HepG2 (cell line): Measurements from ENCODE around the gene TNRC18. TPM values are rescaled to one million over a fixed set of nuclear protein-coding genes. Genes with fewer than 3 reads are reported as not detected.

Source experiments
- AKAP8 ChIP-seq: sonication (generic); formaldehyde crosslinking; IDR thresholded peaks from 2 replicates; pipeline ENCODE4 v1.5.1; 2020; ENCODE audit warnings: mild to moderate bottlenecking, missing genetic modification reagents
- CBX2 ChIP-seq, 2 experiments: fragments of 200-600 bp in 1 of 2; sonication (generic); formaldehyde crosslinking in 1 of 2; IDR thresholded peaks; 2 replicates each; pipeline versions ENCODE4 v1.7.0 to v1.8.1; 2018 to 2022; ENCODE audit warnings: low read depth in 2 of 2, low read length in 1 of 2, mild to moderate bottlenecking in 1 of 2, missing genetic modification reagents in 1 of 2
- EP300 ChIP-seq, 3 experiments: sonication (generic) in 1 of 3; formaldehyde crosslinking in 1 of 3; IDR thresholded peaks; 2 replicates each; pipeline versions ENCODE4 v1.5.1 to v1.6.1; 2011 to 2020; ENCODE audit warnings: low read depth in 2 of 3, low read length in 2 of 3, borderline replicate concordance in 1 of 3, improper control_type of control experiment in 1 of 3, mild to moderate bottlenecking in 1 of 3, missing genetic modification reagents in 1 of 3, moderate library complexity in 1 of 3
- FOXA1 ChIP-seq, 2 experiments: fragments of 450-650 bp in 1 of 2; sonication (generic) in 1 of 2; formaldehyde crosslinking in 1 of 2; IDR thresholded peaks; 2 replicates each; pipeline versions ENCODE4 v1.4.0 to v1.6.1; 2016 to 2020; ENCODE audit warnings: missing genetic modification reagents in 1 of 2
- HDAC2 ChIP-seq: sonication (generic); formaldehyde crosslinking; IDR thresholded peaks from 2 replicates; pipeline ENCODE4 v1.4.0; 2020; ENCODE audit warnings: missing genetic modification reagents
- MED13 ChIP-seq: sonication (generic); formaldehyde crosslinking; IDR thresholded peaks from 2 replicates; pipeline ENCODE4 v1.5.0; 2020; ENCODE audit warnings: missing genetic modification reagents
- PLSCR1 ChIP-seq: sonication (generic); formaldehyde crosslinking; IDR thresholded peaks from 2 replicates; pipeline ENCODE4 v1.5.0; 2020; ENCODE audit warnings: missing genetic modification reagents, mild to moderate bottlenecking, borderline replicate concordance
- YEATS2 ChIP-seq: sonication (generic); formaldehyde crosslinking; IDR thresholded peaks from 2 replicates; pipeline ENCODE4 v1.4.0; 2020; ENCODE audit warnings: missing genetic modification reagents, borderline replicate concordance
- ZFP82 ChIP-seq: sonication (generic); formaldehyde crosslinking; IDR thresholded peaks from 2 replicates; pipeline ENCODE4 v1.5.1; 2020; ENCODE audit warnings: mild to moderate bottlenecking, missing genetic modification reagents, borderline replicate concordance
- ZNF296 ChIP-seq: sonication (generic); formaldehyde crosslinking; conservative IDR thresholded peaks from 2 replicates; pipeline ENCODE4 v1.5.0; 2020; ENCODE audit warnings: mild to moderate bottlenecking, missing genetic modification reagents
- ZNF552 ChIP-seq: sonication (generic); formaldehyde crosslinking; IDR thresholded peaks from 2 replicates; pipeline ENCODE4 v1.9.0; 2022; ENCODE audit warnings: missing genetic modification reagents, mild to moderate bottlenecking, borderline replicate concordance
- ZNF788 ChIP-seq: sonication (generic); formaldehyde crosslinking; IDR thresholded peaks from 2 replicates; pipeline ENCODE4 v1.5.0; 2020; ENCODE audit warnings: mild to moderate bottlenecking, missing genetic modification reagents, borderline replicate concordance
- polyA plus RNA-seq, 8 experiments: library from polyadenylated mRNA; depleted of rRNA in 3 of 8; stranded (reverse) in 7 of 8; unstranded in 1 of 8; fragments of >200 nt; fragmentation: Illumina TruSeq in 4 of 8; extraction: Trizol in 4 of 8; gene quantifications; 2 replicates each; pipeline versions ENCODE4 v1.2.1 to v1.2.3, GENCODE V29; 2011 to 2016; ENCODE audit warnings: low read depth in 4 of 8, missing spikeins in 1 of 8, mixed read lengths in 1 of 8; ENCODE audit not compliant: insufficient read depth in 1 of 8
- total RNA-seq, 5 experiments: library from RNA; depleted of rRNA; stranded (reverse); fragments of >200 nt; fragmentation: Illumina TruSeq; extraction: Trizol; gene quantifications; 2 replicates each; pipeline ENCODE4 v1.2.3, GENCODE V29; 2016; ENCODE audit warnings: low read depth in 1 of 5
- TF ChIP-seq, protein P1 (sequence below): sonication (generic); formaldehyde crosslinking; conservative IDR thresholded peaks from 2 replicates; pipeline ENCODE4 v1.4.0; 2020; ENCODE audit warnings: missing genetic modification reagents
- TF ChIP-seq, protein P2 (sequence below): sonication (generic); formaldehyde crosslinking; IDR thresholded peaks from 2 replicates; pipeline ENCODE4 v1.4.0; 2020; ENCODE audit warnings: mild to moderate bottlenecking, low read depth, missing genetic modification reagents
- TF ChIP-seq, protein P3 (sequence below): sonication (generic); formaldehyde crosslinking; IDR thresholded peaks from 2 replicates; pipeline ENCODE4 v1.8.1; 2023; ENCODE audit warnings: missing genetic modification reagents, mild to moderate bottlenecking, borderline replicate concordance
- TF ChIP-seq, protein P4 (sequence below): IDR thresholded peaks from 2 replicates; pipeline ENCODE4 v1.4.0; 2020; ENCODE audit warnings: mild to moderate bottlenecking, missing genetic modification reagents
- TF ChIP-seq, protein P5 (sequence below): IDR thresholded peaks from 2 replicates; pipeline ENCODE4 v1.6.1; 2016; ENCODE audit warnings: control low read depth

TNRC18 gene
- total and polyA plus RNA-seq, 2 of the 13 experiments (the other 11 are each of a cell fraction or from before 2014, with no cell fraction given) = 11.7 to 17.4 TPM

GRCh38 chr7:5421714-5422395 lies 1.8 kb downstream of the TNRC18 start (continued):
- TF ChIP-seq, protein P1, sequence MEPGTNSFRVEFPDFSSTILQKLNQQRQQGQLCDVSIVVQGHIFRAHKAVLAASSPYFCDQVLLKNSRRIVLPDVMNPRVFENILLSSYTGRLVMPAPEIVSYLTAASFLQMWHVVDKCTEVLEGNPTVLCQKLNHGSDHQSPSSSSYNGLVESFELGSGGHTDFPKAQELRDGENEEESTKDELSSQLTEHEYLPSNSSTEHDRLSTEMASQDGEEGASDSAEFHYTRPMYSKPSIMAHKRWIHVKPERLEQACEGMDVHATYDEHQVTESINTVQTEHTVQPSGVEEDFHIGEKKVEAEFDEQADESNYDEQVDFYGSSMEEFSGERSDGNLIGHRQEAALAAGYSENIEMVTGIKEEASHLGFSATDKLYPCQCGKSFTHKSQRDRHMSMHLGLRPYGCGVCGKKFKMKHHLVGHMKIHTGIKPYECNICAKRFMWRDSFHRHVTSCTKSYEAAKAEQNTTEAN (CRISPR knock-in tag) = no peak
- TF ChIP-seq ZNF552 (CRISPR knock-in tag) = no peak
- TF ChIP-seq, protein P2, sequence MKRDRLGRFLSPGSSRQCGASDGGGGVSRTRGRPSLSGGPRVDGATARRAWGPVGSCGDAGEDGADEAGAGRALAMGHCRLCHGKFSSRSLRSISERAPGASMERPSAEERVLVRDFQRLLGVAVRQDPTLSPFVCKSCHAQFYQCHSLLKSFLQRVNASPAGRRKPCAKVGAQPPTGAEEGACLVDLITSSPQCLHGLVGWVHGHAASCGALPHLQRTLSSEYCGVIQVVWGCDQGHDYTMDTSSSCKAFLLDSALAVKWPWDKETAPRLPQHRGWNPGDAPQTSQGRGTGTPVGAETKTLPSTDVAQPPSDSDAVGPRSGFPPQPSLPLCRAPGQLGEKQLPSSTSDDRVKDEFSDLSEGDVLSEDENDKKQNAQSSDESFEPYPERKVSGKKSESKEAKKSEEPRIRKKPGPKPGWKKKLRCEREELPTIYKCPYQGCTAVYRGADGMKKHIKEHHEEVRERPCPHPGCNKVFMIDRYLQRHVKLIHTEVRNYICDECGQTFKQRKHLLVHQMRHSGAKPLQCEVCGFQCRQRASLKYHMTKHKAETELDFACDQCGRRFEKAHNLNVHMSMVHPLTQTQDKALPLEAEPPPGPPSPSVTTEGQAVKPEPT (CRISPR knock-in tag) = no peak
- TF ChIP-seq YEATS2 (CRISPR knock-in tag) = no peak
- no peak for TF ChIP-seq PLSCR1 (CRISPR knock-in tag)
- TF ChIP-seq HDAC2 (CRISPR knock-in tag) = peak; percentile 28; the same call in 1 of the 2 replicates
- peak in 1 of 2 experiments; percentile 48; a peak in 2 of 4 replicates for TF ChIP-seq EP300 (IDR thresholded peaks at IDR 0.05; ENCODE audit: low read depth in 2 of 2, low read length in 2 of 2)
- 0 out of 2 replicates have a peak, but pooled peaks have one; percentile 8 for TF ChIP-seq EP300 (CRISPR knock-in tag; IDR thresholded peaks at IDR 0.05; ENCODE audit: borderline replicate concordance)
- TF ChIP-seq FOXA1 (IDR thresholded peaks at IDR 0.05) = no peak
- no peak for TF ChIP-seq FOXA1 (CRISPR knock-in tag; IDR thresholded peaks at IDR 0.05)
- TF ChIP-seq AKAP8 (CRISPR knock-in tag) = peak; percentile 78; the same call in 1 of the 2 replicates
- TF ChIP-seq, protein P3, sequence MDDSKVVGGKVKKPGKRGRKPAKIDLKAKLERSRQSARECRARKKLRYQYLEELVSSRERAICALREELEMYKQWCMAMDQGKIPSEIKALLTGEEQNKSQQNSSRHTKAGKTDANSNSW (CRISPR knock-in tag) = no peak
- TF ChIP-seq, protein P4, sequence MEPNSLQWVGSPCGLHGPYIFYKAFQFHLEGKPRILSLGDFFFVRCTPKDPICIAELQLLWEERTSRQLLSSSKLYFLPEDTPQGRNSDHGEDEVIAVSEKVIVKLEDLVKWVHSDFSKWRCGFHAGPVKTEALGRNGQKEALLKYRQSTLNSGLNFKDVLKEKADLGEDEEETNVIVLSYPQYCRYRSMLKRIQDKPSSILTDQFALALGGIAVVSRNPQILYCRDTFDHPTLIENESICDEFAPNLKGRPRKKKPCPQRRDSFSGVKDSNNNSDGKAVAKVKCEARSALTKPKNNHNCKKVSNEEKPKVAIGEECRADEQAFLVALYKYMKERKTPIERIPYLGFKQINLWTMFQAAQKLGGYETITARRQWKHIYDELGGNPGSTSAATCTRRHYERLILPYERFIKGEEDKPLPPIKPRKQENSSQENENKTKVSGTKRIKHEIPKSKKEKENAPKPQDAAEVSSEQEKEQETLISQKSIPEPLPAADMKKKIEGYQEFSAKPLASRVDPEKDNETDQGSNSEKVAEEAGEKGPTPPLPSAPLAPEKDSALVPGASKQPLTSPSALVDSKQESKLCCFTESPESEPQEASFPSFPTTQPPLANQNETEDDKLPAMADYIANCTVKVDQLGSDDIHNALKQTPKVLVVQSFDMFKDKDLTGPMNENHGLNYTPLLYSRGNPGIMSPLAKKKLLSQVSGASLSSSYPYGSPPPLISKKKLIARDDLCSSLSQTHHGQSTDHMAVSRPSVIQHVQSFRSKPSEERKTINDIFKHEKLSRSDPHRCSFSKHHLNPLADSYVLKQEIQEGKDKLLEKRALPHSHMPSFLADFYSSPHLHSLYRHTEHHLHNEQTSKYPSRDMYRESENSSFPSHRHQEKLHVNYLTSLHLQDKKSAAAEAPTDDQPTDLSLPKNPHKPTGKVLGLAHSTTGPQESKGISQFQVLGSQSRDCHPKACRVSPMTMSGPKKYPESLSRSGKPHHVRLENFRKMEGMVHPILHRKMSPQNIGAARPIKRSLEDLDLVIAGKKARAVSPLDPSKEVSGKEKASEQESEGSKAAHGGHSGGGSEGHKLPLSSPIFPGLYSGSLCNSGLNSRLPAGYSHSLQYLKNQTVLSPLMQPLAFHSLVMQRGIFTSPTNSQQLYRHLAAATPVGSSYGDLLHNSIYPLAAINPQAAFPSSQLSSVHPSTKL (CRISPR knock-in tag) = peak; percentile 67
- no peak for TF ChIP-seq MED13
- no peak for TF ChIP-seq ZNF296 (CRISPR knock-in tag)
- TF ChIP-seq CBX2 (IDR thresholded peaks at IDR 0.05; ENCODE audit: low read depth, low read length) = no peak
- no peak for TF ChIP-seq CBX2 (CRISPR knock-in tag; IDR thresholded peaks at IDR 0.05; ENCODE audit: low read depth)
- TF ChIP-seq ZNF788 (CRISPR knock-in tag) = no peak
- TF ChIP-seq, protein P5, sequence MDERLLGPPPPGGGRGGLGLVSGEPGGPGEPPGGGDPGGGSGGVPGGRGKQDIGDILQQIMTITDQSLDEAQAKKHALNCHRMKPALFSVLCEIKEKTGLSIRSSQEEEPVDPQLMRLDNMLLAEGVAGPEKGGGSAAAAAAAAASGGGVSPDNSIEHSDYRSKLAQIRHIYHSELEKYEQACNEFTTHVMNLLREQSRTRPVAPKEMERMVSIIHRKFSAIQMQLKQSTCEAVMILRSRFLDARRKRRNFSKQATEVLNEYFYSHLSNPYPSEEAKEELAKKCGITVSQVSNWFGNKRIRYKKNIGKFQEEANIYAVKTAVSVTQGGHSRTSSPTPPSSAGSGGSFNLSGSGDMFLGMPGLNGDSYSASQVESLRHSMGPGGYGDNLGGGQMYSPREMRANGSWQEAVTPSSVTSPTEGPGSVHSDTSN (CRISPR knock-in tag) = no peak
- TF ChIP-seq ZFP82 (CRISPR knock-in tag) = no peak
